HG03135 (cell line): ENCODE data around the gene IL3RA.
"Not testable (repeated sequence)": the region's sequence is repeated elsewhere in the genome, so short reads cannot be mapped to it uniquely, and the experiment has no call there.

ENCODE experiments used
- ATAC-seq: cut with Tn5 transposase; IDR thresholded peaks from one replicate; pipeline ENCODE4 v1.9.1; 2021; ENCODE audit warnings: mild to moderate bottlenecking, moderate library complexity; ENCODE audit not compliant: unreplicated experiment

The IL3RA gene

DNA sequence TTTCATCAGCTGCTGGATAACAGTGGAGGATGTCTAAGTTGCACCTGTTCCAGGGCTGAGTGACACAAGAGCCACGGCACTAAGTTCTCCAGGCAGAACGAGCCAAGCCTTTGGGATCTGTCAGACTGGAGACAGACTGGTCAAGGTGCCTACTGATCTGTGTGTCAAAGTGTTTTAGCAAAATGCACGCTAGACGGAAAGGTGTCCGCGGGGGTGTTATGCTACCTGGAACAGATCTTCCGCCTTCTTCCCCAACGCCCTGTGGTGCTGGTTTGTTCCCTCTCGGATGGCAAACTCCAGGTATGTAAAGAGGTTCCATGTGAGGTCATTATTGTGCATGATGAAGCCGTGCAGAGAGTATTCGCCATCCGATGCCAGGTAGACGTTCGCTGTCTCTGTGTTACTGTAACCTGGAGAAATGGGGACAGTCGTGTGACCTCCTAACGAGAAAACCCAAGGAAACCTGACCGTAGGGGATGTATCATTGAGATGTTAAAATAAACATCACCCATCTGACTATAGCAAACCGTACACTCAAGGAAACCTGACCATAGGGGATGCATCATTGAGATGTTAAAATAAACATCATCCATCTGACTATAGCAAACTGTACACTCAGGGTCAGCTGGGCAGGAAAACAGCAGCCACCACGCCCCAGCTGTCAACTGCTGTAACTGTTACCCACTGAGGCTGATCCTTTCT lies 85.0 kb downstream of the IL3RA start:
- ATAC-seq: no peak

DNA sequence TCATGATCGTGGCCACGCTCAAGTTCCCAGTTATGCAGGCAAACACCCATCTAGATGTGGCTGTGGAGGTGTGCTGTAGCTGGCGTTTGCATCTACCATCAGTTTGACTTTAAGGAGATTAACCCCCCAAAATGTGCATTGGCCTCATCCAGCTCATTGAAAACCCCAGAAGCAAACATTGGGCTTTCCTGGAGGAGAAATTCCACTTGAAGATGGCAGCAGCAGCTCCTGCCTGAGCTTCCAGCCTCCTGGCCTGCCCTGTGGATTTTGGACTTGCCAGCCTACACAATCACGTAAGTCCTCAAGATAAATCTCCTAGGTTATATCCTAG lies 85.5 kb downstream of the IL3RA start:
- ATAC-seq: no peak

DNA sequence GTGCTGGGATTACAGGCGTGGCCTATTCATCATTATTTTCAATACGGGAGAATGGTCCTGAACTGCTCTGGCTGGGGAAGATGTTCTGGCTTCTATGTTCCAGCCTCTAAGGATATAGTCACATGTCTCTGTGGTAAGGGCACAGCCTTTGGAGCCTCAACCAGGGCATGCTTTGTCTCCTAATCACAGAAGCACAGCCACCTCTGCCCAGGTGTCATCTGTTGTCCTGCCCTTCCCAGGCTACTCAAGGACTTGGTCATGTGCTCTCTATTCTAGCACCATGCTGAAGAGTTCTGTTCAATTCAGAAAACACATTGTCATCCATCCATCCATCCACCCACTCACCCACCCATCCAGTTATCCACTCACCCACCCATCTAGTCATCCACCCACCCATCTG lies 86.6 kb downstream of the IL3RA start:
- no peak for ATAC-seq

DNA sequence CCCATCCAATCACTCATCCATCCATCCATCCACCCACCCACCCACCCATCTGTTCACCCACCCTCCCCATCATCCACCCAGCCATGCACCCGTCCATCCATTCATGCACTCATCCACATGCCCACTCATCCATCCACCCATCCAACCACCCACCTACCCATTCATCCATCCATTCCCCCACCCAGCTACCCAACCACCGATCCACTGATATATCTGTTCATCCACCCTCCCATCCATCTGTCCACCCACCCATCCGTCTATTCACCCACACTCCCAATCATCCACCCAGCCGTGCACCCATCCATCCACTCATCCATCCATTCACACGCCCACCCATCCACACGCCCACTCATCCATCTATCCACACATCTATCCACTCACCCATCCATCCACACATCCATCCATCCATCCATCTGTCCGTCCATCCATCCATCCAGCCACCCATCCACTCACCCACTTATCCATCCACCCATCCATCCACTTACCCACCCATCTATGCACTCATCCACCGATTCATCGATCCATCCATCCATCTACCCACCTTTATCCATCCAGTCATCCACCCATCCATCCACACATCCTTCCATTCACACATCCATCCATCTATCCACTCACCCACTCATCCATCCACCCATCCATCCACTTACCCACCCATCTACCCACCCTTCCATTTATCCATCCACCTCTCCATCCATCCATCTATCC lies 87.7 kb downstream of the IL3RA start:
- ATAC-seq: no peak

GRCh38 chrX:1425381-1425780 lies 88.8 kb downstream of the IL3RA start:
- ATAC-seq: no peak

- not testable (repeated sequence) for ATAC-seq
These were observed 89.7 kb downstream of the IL3RA start for GRCh38 chrX:1426321-1426720.

DNA sequence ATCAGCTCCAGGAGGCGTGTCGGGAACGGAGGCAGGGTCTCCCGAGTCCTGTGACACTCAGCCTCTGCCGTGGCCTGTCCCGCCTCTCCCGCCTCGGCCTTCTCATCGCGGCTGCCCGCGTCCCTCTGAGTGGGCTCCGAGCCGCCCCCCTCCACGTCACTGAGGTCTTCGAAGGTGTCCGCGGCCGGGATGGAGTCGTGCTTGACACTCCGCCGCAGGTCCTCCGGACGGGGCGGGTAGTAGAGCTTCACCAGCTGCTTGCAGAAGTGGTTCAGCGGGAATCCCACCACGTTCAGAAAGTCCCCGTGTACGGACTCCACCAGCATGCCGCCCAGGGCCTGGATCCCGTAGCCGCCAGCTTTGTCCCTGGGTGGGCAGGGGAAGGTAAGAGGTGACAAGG lies 91.2 kb downstream of the IL3RA start:
- no peak for ATAC-seq

DNA sequence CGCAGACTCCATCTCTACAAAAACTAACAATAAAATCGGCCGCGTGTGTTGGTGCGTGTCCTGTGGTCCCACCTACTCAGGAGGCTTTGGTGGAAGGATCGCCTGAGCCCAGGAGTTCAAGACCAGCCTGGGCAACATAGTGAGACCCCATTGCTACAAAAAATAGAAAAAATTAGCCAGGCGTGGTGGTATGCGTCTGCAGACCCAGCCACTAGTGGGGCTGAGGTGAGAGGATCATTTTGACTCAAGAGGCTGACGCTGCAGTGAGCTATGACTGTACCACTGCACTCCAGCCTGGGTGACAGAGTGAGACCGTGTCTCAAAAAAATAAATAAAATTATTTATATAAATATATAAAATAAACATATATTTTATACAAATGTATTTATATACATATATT lies 93.9 kb downstream of the IL3RA start:
- ATAC-seq: no peak
